ENCODE data around the gene MAP3K3.

MAP3K3 gene

DNA sequence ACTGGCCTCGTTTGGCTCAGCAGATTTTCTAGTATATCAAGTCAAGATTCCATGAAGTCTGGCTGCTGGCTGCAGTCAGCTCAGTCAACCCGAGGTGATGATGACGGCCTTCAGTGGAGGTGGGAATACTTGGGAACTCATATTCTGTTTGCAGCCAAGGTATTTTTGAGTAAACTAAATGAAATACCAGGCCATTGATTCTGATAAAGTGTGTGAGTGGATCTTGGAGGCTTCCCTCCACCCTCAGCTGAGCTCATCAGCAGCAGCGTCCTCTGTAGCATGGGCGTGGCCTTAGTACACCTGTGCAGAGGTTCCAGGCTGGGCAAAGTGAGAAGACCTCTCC lies 43.5 kb upstream of the MAP3K3 start:
- peaks cover 66% of the 10 kb centered on the region for H3K79me2 ChIP-seq (ENCODE audit: insufficient read depth, low read length)
- DNase-seq (no peak), ATAC-seq (ENCODE audit: insufficient read depth, low read depth) (no peak)
- no peaks in the 10 kb centered on the region for H3K27me3 ChIP-seq (ENCODE audit: insufficient read depth, low read length, poor library complexity)
- TF ChIP-seq, protein P1, sequence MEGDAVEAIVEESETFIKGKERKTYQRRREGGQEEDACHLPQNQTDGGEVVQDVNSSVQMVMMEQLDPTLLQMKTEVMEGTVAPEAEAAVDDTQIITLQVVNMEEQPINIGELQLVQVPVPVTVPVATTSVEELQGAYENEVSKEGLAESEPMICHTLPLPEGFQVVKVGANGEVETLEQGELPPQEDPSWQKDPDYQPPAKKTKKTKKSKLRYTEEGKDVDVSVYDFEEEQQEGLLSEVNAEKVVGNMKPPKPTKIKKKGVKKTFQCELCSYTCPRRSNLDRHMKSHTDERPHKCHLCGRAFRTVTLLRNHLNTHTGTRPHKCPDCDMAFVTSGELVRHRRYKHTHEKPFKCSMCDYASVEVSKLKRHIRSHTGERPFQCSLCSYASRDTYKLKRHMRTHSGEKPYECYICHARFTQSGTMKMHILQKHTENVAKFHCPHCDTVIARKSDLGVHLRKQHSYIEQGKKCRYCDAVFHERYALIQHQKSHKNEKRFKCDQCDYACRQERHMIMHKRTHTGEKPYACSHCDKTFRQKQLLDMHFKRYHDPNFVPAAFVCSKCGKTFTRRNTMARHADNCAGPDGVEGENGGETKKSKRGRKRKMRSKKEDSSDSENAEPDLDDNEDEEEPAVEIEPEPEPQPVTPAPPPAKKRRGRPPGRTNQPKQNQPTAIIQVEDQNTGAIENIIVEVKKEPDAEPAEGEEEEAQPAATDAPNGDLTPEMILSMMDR (IDR thresholded peaks at IDR 0.05; ENCODE audit: borderline replicate concordance, extremely low read depth, low read length, poor library complexity, severe bottlenecking): no peak
- TF ChIP-seq EZH2 (IDR thresholded peaks at IDR 0.05; ENCODE audit: borderline replicate concordance, low read depth, low read length, severe bottlenecking): no peak
- H3K36me3 ChIP-seq (ENCODE audit: insufficient read depth, low read length): peaks cover 64% of the 10 kb centered on the region
- no peak overlapping the region for H2AFZ ChIP-seq (ENCODE audit: low read depth, low read length)
- no peak overlapping the region for H3K4me3 ChIP-seq (ENCODE audit: low read depth in 1 of 2, low read length in 2 of 2)
- H3K4me2 ChIP-seq (ENCODE audit: insufficient read depth, low read length): no peak overlapping the region
- no peak overlapping the region for H3K9ac ChIP-seq (ENCODE audit: low read depth, low read length)
- no peak overlapping the region for H3K27ac ChIP-seq (ENCODE audit: low read length)
- H3K4me1 ChIP-seq (ENCODE audit: insufficient read depth, low read length): peaks cover 3% of the 10 kb centered on the region; the same call in 1 of the 2 replicates
- peaks cover 57% of the 10 kb centered on the region for H4K20me1 ChIP-seq (ENCODE audit: insufficient read depth, low read length)
- H3K9me3 ChIP-seq (ENCODE audit: insufficient read depth, low read length, severe bottlenecking): no peaks in the 10 kb centered on the region

DNA sequence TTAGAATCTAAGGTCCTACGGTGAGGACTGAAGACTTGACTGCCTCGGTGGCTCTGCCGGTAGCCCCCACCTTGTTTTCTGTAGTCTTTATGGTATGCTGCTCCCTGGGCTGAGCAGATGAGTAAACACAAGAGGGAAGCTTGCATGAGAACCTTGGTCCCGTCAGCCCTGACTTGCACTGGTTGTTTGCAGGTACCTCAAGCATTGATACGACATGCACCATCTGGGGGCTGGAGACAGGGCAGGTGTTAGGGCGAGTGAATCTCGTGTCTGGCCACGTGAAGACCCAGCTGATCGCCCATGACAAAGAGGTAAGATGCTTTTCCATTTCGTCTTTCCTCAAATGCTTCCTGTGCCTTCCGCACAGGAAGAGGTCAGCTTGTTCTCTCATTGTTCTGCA lies 42.6 kb upstream of the MAP3K3 start:
- H4K20me1 ChIP-seq (ENCODE audit: insufficient read depth, low read length): peaks cover 51% of the 10 kb centered on the region
- no peak overlapping the region for H3K9ac ChIP-seq (ENCODE audit: low read depth, low read length)
- TF ChIP-seq, protein P1 (IDR thresholded peaks at IDR 0.05; ENCODE audit: borderline replicate concordance, extremely low read depth, low read length, poor library complexity, severe bottlenecking): no peak
- TF ChIP-seq EZH2 (IDR thresholded peaks at IDR 0.05; ENCODE audit: borderline replicate concordance, low read depth, low read length, severe bottlenecking): no peak
- H3K9me3 ChIP-seq (ENCODE audit: insufficient read depth, low read length, severe bottlenecking): no peaks in the 10 kb centered on the region
- ATAC-seq (ENCODE audit: insufficient read depth, low read depth) (no peak), DNase-seq (no peak)
- H3K36me3 ChIP-seq (ENCODE audit: insufficient read depth, low read length): peaks cover 68% of the 10 kb centered on the region
- no peak overlapping the region for H3K4me2 ChIP-seq (ENCODE audit: insufficient read depth, low read length)
- no peaks in the 10 kb centered on the region for H3K27me3 ChIP-seq (ENCODE audit: insufficient read depth, low read length, poor library complexity)
- peaks cover 57% of the 10 kb centered on the region for H3K79me2 ChIP-seq (ENCODE audit: insufficient read depth, low read length)
- peaks cover 3% of the 10 kb centered on the region; the same call in 1 of the 2 replicates for H3K4me1 ChIP-seq (ENCODE audit: insufficient read depth, low read length)
- H3K4me3 ChIP-seq (ENCODE audit: low read depth in 1 of 2, low read length in 2 of 2): no peak overlapping the region
- H3K27ac ChIP-seq (ENCODE audit: low read length): no peak overlapping the region
- H2AFZ ChIP-seq (ENCODE audit: low read depth, low read length): no peak overlapping the region

DNA sequence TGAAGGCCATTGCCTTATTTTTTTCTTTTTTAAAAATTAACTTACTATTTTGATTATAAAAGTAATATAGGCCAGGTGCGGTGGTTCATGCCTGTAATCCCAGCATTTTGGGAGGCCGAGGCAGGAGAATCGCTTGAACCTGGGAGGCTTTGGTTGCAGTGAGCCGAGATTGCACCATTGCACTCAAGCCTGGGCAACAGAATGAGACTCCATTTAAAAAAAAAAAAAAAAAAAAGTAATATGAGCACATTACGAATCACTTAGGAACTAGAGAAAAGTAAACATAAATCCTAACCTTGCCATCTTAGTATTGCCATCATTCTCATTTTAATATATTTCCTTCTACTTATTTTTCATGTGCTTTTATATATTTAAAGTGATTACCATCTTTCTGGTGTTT lies 34.4 kb upstream of the MAP3K3 start:
- H3K36me3 ChIP-seq (ENCODE audit: insufficient read depth, low read length): peaks cover 84% of the 10 kb centered on the region
- no peak for TF ChIP-seq EZH2 (IDR thresholded peaks at IDR 0.05; ENCODE audit: borderline replicate concordance, low read depth, low read length, severe bottlenecking)
- TF ChIP-seq, protein P1 (IDR thresholded peaks at IDR 0.05; ENCODE audit: borderline replicate concordance, extremely low read depth, low read length, poor library complexity, severe bottlenecking): no peak
- ATAC-seq (ENCODE audit: insufficient read depth, low read depth): no peak

DNA sequence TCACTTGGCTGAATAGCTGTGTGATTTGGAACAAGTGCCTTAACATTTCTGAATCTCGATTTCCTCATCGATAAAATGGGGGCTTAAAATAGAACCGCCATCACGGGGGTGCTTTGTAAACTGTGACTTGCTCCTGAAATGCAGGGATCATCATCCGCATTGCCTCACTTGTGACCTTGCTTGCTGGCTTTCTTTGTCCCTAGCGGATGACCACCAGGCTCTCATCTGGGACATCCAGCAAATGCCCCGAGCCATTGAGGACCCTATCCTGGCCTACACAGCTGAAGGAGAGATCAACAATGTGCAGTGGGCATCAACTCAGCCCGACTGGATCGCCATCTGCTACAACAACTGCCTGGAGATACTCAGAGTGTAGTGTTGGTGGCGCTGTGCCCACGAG lies 33.4 kb upstream of the MAP3K3 start:
- H3K27me3 ChIP-seq (ENCODE audit: insufficient read depth, low read length, poor library complexity): no peaks in the 10 kb centered on the region
- H3K4me3 ChIP-seq (ENCODE audit: low read depth in 1 of 2, low read length in 2 of 2): no peak overlapping the region
- H3K9ac ChIP-seq (ENCODE audit: low read depth, low read length): no peak overlapping the region
- TF ChIP-seq, protein P1 (IDR thresholded peaks at IDR 0.05; ENCODE audit: borderline replicate concordance, extremely low read depth, low read length, poor library complexity, severe bottlenecking): peak; percentile 13
- TF ChIP-seq EZH2 (IDR thresholded peaks at IDR 0.05; ENCODE audit: borderline replicate concordance, low read depth, low read length, severe bottlenecking): no peak
- H4K20me1 ChIP-seq (ENCODE audit: insufficient read depth, low read length): no peaks in the 10 kb centered on the region
- H2AFZ ChIP-seq (ENCODE audit: low read depth, low read length): no peak overlapping the region
- peaks cover 4% of the 10 kb centered on the region; the same call in 1 of the 2 replicates for H3K4me1 ChIP-seq (ENCODE audit: insufficient read depth, low read length)
- no peaks in the 10 kb centered on the region for H3K9me3 ChIP-seq (ENCODE audit: insufficient read depth, low read length, severe bottlenecking)
- ATAC-seq (ENCODE audit: insufficient read depth, low read depth) (no peak), DNase-seq (no peak)
- no peaks in the 10 kb centered on the region for H3K79me2 ChIP-seq (ENCODE audit: insufficient read depth, low read length)
- no peak overlapping the region for H3K27ac ChIP-seq (ENCODE audit: low read length)
- H3K36me3 ChIP-seq (ENCODE audit: insufficient read depth, low read length): peaks cover 84% of the 10 kb centered on the region
- H3K4me2 ChIP-seq (ENCODE audit: insufficient read depth, low read length): no peak overlapping the region

More for the DNA sequence above, 34.4 kb upstream of the MAP3K3 start:
- Histone ChIP-seq H3K4me3 (ENCODE audit: low read depth in 1 of 2, low read length in 2 of 2) (no peak overlapping the region), H3K4me1 (ENCODE audit: insufficient read depth, low read length) (peaks cover 7% of the 10 kb centered on the region), H3K9ac (ENCODE audit: low read depth, low read length) (no peak overlapping the region), H3K9me3 (ENCODE audit: insufficient read depth, low read length, severe bottlenecking) (no peaks in the 10 kb centered on the region), H3K4me2 (ENCODE audit: insufficient read depth, low read length) (no peak overlapping the region), H2AFZ (ENCODE audit: low read depth, low read length) (no peak overlapping the region), H4K20me1 (ENCODE audit: insufficient read depth, low read length) (peaks cover 7% of the 10 kb centered on the region; the same call in 1 of the 2 replicates), H3K79me2 (ENCODE audit: insufficient read depth, low read length) (no peaks in the 10 kb centered on the region), H3K27me3 (ENCODE audit: insufficient read depth, low read length, poor library complexity) (no peaks in the 10 kb centered on the region), H3K27ac (ENCODE audit: low read length) (no peak overlapping the region)
- DNase-seq: no peak

Data from DND-41 (cell line).